Osteoblast (primary cell): ENCODE data around the gene MC5R. TPM values are rescaled to one million over a fixed set of nuclear protein-coding genes. Genes with fewer than 3 reads are reported as not detected.

Experiments used
- DNase-seq: peaks from one replicate; pipeline ENCODE4 v3.0.0; 2011; ENCODE audit warnings: low spot score, mixed read lengths; ENCODE audit not compliant: insufficient read length; ENCODE audit errors: missing footprints
- H2AFZ ChIP-seq: 2 replicates; pipeline ENCODE4 v1.6.0; 2011; ENCODE audit warnings: mild to moderate bottlenecking, low read length
- H3K27ac ChIP-seq: 2 replicates; pipeline ENCODE4 v1.5.1; 2011; ENCODE audit warnings: mild to moderate bottlenecking, low read depth, low read length, moderate library complexity
- H3K27me3 ChIP-seq: 2 replicates; pipeline ENCODE4 v1.6.0; 2012; ENCODE audit warnings: mild to moderate bottlenecking, control low read depth, inconsistent platforms, low read length, moderate library complexity; ENCODE audit not compliant: insufficient read depth
- H3K36me3 ChIP-seq: 2 replicates; pipeline ENCODE4 v1.5.1; 2011; ENCODE audit warnings: mild to moderate bottlenecking, low read length, control low read depth, moderate library complexity; ENCODE audit not compliant: insufficient read depth
- H3K4me1 ChIP-seq: 2 replicates; pipeline ENCODE4 v1.5.1; 2011; ENCODE audit warnings: mild to moderate bottlenecking, low read length, control low read depth, moderate library complexity; ENCODE audit not compliant: insufficient read depth
- H3K4me2 ChIP-seq: 2 replicates; pipeline ENCODE4 v1.6.0; 2011; ENCODE audit warnings: mild to moderate bottlenecking, low read length; ENCODE audit not compliant: insufficient read depth
- H3K4me3 ChIP-seq: fragments of 200-600 bp; sonication (generic); 3 replicates; pipeline ENCODE4 v1.5.1; 2012; ENCODE audit warnings: mild to moderate bottlenecking, low read length, inconsistent platforms; ENCODE audit not compliant: insufficient read depth
- H3K79me2 ChIP-seq: 2 replicates; pipeline ENCODE4 v1.6.0; 2012; ENCODE audit warnings: mild to moderate bottlenecking, low read length, control low read depth, inconsistent platforms; ENCODE audit not compliant: insufficient read depth
- H3K9me3 ChIP-seq: 2 replicates; pipeline ENCODE4 v1.5.1; 2011; ENCODE audit warnings: low read depth, low read length, control low read depth
- H4K20me1 ChIP-seq: 2 replicates; pipeline ENCODE4 v1.6.0; 2012; ENCODE audit warnings: mild to moderate bottlenecking, low read length, control low read depth; ENCODE audit not compliant: insufficient read depth
- CTCF ChIP-seq: IDR thresholded peaks from 2 replicates; pipeline ENCODE4 v1.5.1; 2011; ENCODE audit warnings: mild to moderate bottlenecking, low read depth, low read length, moderate library complexity; ENCODE audit errors: extremely low read depth
- total RNA-seq: library from RNA; depleted of rRNA; stranded (reverse); fragments of >200 nt; gene quantifications from 2 replicates; pipeline ENCODE4 v1.2.3, GENCODE V29; 2012

The MC5R gene
- total RNA-seq, 1 donor, result 0.36 TPM

- no peak for DNase-seq
- peaks cover 5% of the 10 kb centered on the region for H3K27me3 ChIP-seq
- no peak overlapping the region for H2AFZ ChIP-seq
- TF ChIP-seq CTCF, result no peak
- H3K36me3 ChIP-seq, result no peaks in the 10 kb centered on the region
- H3K4me2 ChIP-seq, result no peak overlapping the region
- H3K79me2 ChIP-seq, result no peaks in the 10 kb centered on the region
- no peaks in the 10 kb centered on the region for H3K9me3 ChIP-seq
- no peak overlapping the region for H3K4me3 ChIP-seq
- no peak overlapping the region for H3K27ac ChIP-seq
- no peaks in the 10 kb centered on the region for H3K4me1 ChIP-seq
- H4K20me1 ChIP-seq, result no peaks in the 10 kb centered on the region
Observed at GRCh38 chr18:13871701-13872100, 47.8 kb downstream of the MC5R start.

GRCh38 chr18:13872373-13872772 lies 48.4 kb downstream of the MC5R start:
- no peak overlapping the region for H3K4me3 ChIP-seq
- H4K20me1 ChIP-seq, result no peaks in the 10 kb centered on the region
- H3K9me3 ChIP-seq, result no peaks in the 10 kb centered on the region
- no peak for DNase-seq
- H3K79me2 ChIP-seq, result no peaks in the 10 kb centered on the region
- H3K4me2 ChIP-seq, result no peak overlapping the region
- H3K36me3 ChIP-seq, result no peaks in the 10 kb centered on the region
- H3K27ac ChIP-seq, result no peak overlapping the region
- H2AFZ ChIP-seq, result no peak overlapping the region
- no peak for TF ChIP-seq CTCF
- H3K27me3 ChIP-seq, result peaks cover 5% of the 10 kb centered on the region
- no peaks in the 10 kb centered on the region for H3K4me1 ChIP-seq

GRCh38 chr18:13872932-13873331 lies 49.0 kb downstream of the MC5R start:
- H3K9me3 ChIP-seq, result no peaks in the 10 kb centered on the region
- H3K36me3 ChIP-seq, result no peaks in the 10 kb centered on the region
- H3K27me3 ChIP-seq, result peaks cover 5% of the 10 kb centered on the region
- no peak overlapping the region for H3K27ac ChIP-seq
- no peak for DNase-seq
- H3K4me3 ChIP-seq, result no peak overlapping the region
- H2AFZ ChIP-seq, result no peak overlapping the region
- no peaks in the 10 kb centered on the region for H3K79me2 ChIP-seq
- H3K4me1 ChIP-seq, result no peaks in the 10 kb centered on the region
- TF ChIP-seq CTCF, result no peak
- H3K4me2 ChIP-seq, result no peak overlapping the region
- no peaks in the 10 kb centered on the region for H4K20me1 ChIP-seq

GRCh38 chr18:13874558-13874957 lies 50.6 kb downstream of the MC5R start:
- no peak for TF ChIP-seq CTCF
- Histone ChIP-seq H2AFZ (no peak overlapping the region), H3K4me1 (no peaks in the 10 kb centered on the region), H3K4me3 (no peak overlapping the region), H3K79me2 (no peaks in the 10 kb centered on the region), H3K27ac (no peak overlapping the region), H3K9me3 (no peaks in the 10 kb centered on the region), H3K4me2 (no peak overlapping the region), H3K36me3 (no peaks in the 10 kb centered on the region), H4K20me1 (no peaks in the 10 kb centered on the region), H3K27me3 (peaks cover 2% of the 10 kb centered on the region)
- DNase-seq, result no peak

Other genes starting within 250 kb of the MC5R start
- 18.0 and 24.6 TPM in 2 replicates for gene FAM210A, start 97.6 kb upstream of the MC5R start, total RNA-seq
- gene RNMT, start 97.5 kb upstream of the MC5R start, total RNA-seq, result 35.7 and 35.8 TPM in 2 replicates
- not detected in 2 replicates for gene MC2R, start 91.4 kb downstream of the MC5R start, total RNA-seq